HL-60 (cell line): ENCODE measurements around the gene CLCF1.

Experiments used
- DNase-seq, 2 experiments: peaks; one replicate each; pipeline ENCODE4 v3.0.0-alpha.2; 2010 to 2020; ENCODE audit warnings: low read depth in 1 of 2, low spot score in 1 of 2
- H3K27ac ChIP-seq: fragments of 250-450 bp; sonication (Bioruptor Pico); replicated peaks from 2 replicates; pipeline ENCODE4 v1.5.1; 2020; ENCODE audit warnings: mild to moderate bottlenecking, moderate library complexity
- H3K27me3 ChIP-seq: fragments of 250-450 bp; sonication (Bioruptor Pico); 2 replicates; pipeline ENCODE4 v1.5.1; 2021; ENCODE audit warnings: mild to moderate bottlenecking, moderate library complexity; ENCODE audit not compliant: insufficient read depth, poor library complexity, severe bottlenecking
- H3K4me3 ChIP-seq: replicated peaks from 2 replicates; pipeline ENCODE4 v1.5.1; 2011; ENCODE audit warnings: mild to moderate bottlenecking, control low read depth, low read length; ENCODE audit not compliant: insufficient read depth
- CTCF ChIP-seq: IDR thresholded peaks from one replicate; pipeline ENCODE4 v1.5.1; 2011; ENCODE audit warnings: low read length, control low read depth, inconsistent platforms; ENCODE audit not compliant: insufficient read depth
- GABPA ChIP-seq: IDR thresholded peaks from 2 replicates; pipeline ENCODE4 v1.6.1; 2012; ENCODE audit warnings: low read depth
- POLR2AphosphoS5 ChIP-seq: IDR thresholded peaks from 2 replicates; pipeline ENCODE4 v1.6.1; 2012; ENCODE audit warnings: low read depth
- SPI1 ChIP-seq: IDR thresholded peaks from 2 replicates; pipeline ENCODE4 v1.6.1; 2012; ENCODE audit warnings: low read depth, mild to moderate bottlenecking, borderline replicate concordance
- TF ChIP-seq, protein P1 (sequence below): IDR thresholded peaks from 2 replicates; pipeline ENCODE4 v1.6.1; 2012; ENCODE audit warnings: low read depth; ENCODE audit not compliant: insufficient replicate concordance

CLCF1 gene

DNA sequence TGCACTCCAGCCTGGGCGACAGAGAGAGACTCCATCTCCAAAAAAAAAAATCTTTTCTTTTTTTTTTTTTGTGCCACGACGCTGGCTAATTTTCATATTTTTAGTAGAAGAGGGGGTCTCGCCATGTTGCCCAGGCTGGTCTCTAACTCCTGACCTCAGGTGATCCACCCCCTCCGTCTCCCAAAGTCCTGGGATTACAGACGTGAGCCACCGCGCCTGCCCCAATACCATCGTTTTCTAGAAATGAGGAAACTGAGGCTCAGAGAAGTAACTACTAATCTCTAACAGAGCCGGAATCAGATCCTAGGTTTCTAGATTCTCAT lies 56.6 kb downstream of the CLCF1 start:
- no peak for TF ChIP-seq SPI1
- no peak for TF ChIP-seq CTCF
- H3K27me3 ChIP-seq: no peaks in the 10 kb centered on the region
- peak overlapping the region; percentile 92 for H3K27ac ChIP-seq
- peak overlapping the region; percentile 88 for H3K4me3 ChIP-seq
- no peak for DNase-seq

DNA sequence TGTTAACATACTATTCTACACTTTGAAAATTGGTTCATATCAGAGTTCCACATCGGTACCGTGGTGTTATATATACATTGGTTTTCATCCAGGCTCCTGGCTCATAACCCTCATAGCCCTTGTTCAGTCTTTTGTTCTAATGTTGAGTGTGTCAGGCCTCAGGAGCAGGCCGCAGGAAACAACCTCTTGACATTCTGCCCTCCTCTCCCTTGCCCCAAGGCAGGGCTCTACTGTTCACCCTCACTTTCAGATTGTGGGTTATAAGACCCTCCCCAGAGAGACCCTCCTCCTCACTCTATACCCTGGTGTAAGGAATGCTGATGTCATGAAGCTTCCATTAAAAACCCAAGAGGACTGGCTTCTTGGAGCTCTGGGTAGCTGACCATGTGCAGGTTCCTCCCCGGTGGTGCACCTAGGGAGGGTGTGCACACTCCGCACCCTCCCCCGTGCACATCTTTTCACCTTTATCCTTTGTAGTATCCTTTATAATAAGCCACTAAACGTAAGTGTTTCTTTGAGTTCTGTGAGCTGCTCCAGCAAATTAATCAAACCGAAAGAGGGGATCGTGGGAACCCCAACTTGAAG lies 58.0 kb downstream of the CLCF1 start:
- Histone ChIP-seq H3K4me3 (no peak overlapping the region), H3K27me3 (no peaks in the 10 kb centered on the region), H3K27ac (no peak overlapping the region)
- no peak for DNase-seq
- TF ChIP-seq, protein P1, sequence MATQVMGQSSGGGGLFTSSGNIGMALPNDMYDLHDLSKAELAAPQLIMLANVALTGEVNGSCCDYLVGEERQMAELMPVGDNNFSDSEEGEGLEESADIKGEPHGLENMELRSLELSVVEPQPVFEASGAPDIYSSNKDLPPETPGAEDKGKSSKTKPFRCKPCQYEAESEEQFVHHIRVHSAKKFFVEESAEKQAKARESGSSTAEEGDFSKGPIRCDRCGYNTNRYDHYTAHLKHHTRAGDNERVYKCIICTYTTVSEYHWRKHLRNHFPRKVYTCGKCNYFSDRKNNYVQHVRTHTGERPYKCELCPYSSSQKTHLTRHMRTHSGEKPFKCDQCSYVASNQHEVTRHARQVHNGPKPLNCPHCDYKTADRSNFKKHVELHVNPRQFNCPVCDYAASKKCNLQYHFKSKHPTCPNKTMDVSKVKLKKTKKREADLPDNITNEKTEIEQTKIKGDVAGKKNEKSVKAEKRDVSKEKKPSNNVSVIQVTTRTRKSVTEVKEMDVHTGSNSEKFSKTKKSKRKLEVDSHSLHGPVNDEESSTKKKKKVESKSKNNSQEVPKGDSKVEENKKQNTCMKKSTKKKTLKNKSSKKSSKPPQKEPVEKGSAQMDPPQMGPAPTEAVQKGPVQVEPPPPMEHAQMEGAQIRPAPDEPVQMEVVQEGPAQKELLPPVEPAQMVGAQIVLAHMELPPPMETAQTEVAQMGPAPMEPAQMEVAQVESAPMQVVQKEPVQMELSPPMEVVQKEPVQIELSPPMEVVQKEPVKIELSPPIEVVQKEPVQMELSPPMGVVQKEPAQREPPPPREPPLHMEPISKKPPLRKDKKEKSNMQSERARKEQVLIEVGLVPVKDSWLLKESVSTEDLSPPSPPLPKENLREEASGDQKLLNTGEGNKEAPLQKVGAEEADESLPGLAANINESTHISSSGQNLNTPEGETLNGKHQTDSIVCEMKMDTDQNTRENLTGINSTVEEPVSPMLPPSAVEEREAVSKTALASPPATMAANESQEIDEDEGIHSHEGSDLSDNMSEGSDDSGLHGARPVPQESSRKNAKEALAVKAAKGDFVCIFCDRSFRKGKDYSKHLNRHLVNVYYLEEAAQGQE: no peak
- no peak for TF ChIP-seq GABPA
- TF ChIP-seq CTCF: no peak
- TF ChIP-seq SPI1: no peak
- no peak for TF ChIP-seq POLR2AphosphoS5

- Histone ChIP-seq H3K27me3 (no peaks in the 10 kb centered on the region), H3K27ac (no peak overlapping the region), H3K4me3 (no peak overlapping the region)
- TF ChIP-seq CTCF (no peak), POLR2AphosphoS5 (no peak), GABPA (no peak), SPI1 (no peak)
- TF ChIP-seq, protein P1: no peak
- no peak for DNase-seq
Measured at GRCh38 chr11:67314218-67314617, 59.2 kb downstream of the CLCF1 start.
